AML-193 (cell line): ENCODE measurements around the gene TCF19.

Experiments
- DNase-seq, 2 experiments: peaks; one replicate each; lab custom pipeline; 2025; lab: John Stamatoyannopoulos, UW

Gene TCF19

GRCh38 chr6:31210123-31210522 lies 51.7 kb downstream of the TCF19 start:
- DNase-seq, result no peak

GRCh38 chr6:31210741-31211532 lies 52.5 kb downstream of the TCF19 start:
- no peak for DNase-seq
